A673 (cell line): ENCODE results near the gene ARL6IP1. TPM values are rescaled to one million over a fixed set of nuclear protein-coding genes. Genes with fewer than 3 reads are reported as not detected.

Experiments used
- BruUV-seq: library from RNA; stranded (reverse); fragments of 400-500 nt; replicated peaks from 2 replicates; lab custom pipeline; 2021; lab: Mats Ljungman, UMichigan
- CTCF ChIA-PET: fragments of 300-600 bp; sonication (Branson Sonifier 250); formaldehyde crosslinking; loops from one replicate; lab custom pipeline; 2022; ENCODE audit warnings: antibody characterized with exemption; lab: Charles Lee
- POLR2A ChIA-PET: fragments of 300-600 bp; sonication (Branson Sonifier 250); formaldehyde crosslinking; loops from one replicate; lab custom pipeline; 2022; ENCODE audit warnings: antibody characterized with exemption; ENCODE audit not compliant: low non-redundant PET; lab: Charles Lee
- DNase-seq: peaks from one replicate; pipeline ENCODE4 v3.0.0-alpha.2; 2015; ENCODE audit warnings: low spot score
- H3K27ac ChIP-seq: fragments of 200-600 bp; sonication (generic); 2 replicates; pipeline ENCODE4 v1.5.1; 2016; ENCODE audit warnings: mixed run types, low read depth, mild to moderate bottlenecking, mixed read lengths, antibody characterized with exemption, low read length; ENCODE audit not compliant: poor library complexity, severe bottlenecking
- H3K27me3 ChIP-seq: fragments of 200-600 bp; sonication (generic); replicated peaks from 2 replicates; pipeline ENCODE4 v1.6.1; 2017; ENCODE audit warnings: mixed run types, low read depth, mild to moderate bottlenecking, mixed read lengths, antibody characterized with exemption, low read length; ENCODE audit not compliant: insufficient read depth, poor library complexity
- H3K36me3 ChIP-seq: fragments of 200-600 bp; sonication (generic); 2 replicates; pipeline ENCODE4 v1.6.1; 2016; ENCODE audit warnings: mixed run types, mild to moderate bottlenecking, mixed read lengths, antibody characterized with exemption, low read length; ENCODE audit not compliant: insufficient read depth, poor library complexity, severe bottlenecking
- H3K4me1 ChIP-seq: fragments of 200-600 bp; sonication (generic); 2 replicates; pipeline ENCODE4 v1.6.1; 2017; ENCODE audit warnings: mixed run types, mild to moderate bottlenecking, mixed read lengths, antibody characterized with exemption, low read length; ENCODE audit not compliant: insufficient read depth, poor library complexity, severe bottlenecking
- H3K4me3 ChIP-seq: fragments of 200-600 bp; sonication (generic); 2 replicates; pipeline ENCODE4 v1.5.1; 2016; ENCODE audit warnings: low read depth, mixed run types, mild to moderate bottlenecking, mixed read lengths, low read length; ENCODE audit not compliant: poor library complexity, severe bottlenecking
- H3K9me3 ChIP-seq: fragments of 200-600 bp; sonication (generic); 2 replicates; pipeline ENCODE4 v1.6.1; 2016; ENCODE audit warnings: mixed run types, low read depth, mild to moderate bottlenecking, mixed read lengths, antibody characterized with exemption, low read length; ENCODE audit not compliant: poor library complexity, severe bottlenecking
- CTCF ChIP-seq: fragments of 300-800, 200-600 bp; sonication (generic); conservative IDR thresholded peaks from 2 replicates; pipeline ENCODE4 v1.5.1; 2017; ENCODE audit warnings: low read depth, mild to moderate bottlenecking, antibody characterized with exemption, low read length, moderate library complexity, mixed read lengths
- EZH2 ChIP-seq: fragments of 200-600 bp; sonication (generic); IDR thresholded peaks from 2 replicates; pipeline ENCODE4 v1.6.1; 2017; ENCODE audit warnings: borderline replicate concordance, low read depth, mild to moderate bottlenecking, mixed read lengths, antibody characterized with exemption, low read length; ENCODE audit not compliant: poor library complexity, severe bottlenecking
- intact Hi-C: fragments of 100-400 bp; cut with micrococcal nuclease; formaldehyde crosslinking; loops from one replicate; pipeline ENCODE4 v1.10.0; 2022; ENCODE audit not compliant: unreplicated experiment
- total RNA-seq: library from RNA; stranded (reverse); gene quantifications from 2 replicates; pipeline ENCODE4 v1.2.3, GENCODE V29; 2021

Gene ARL6IP1
- total RNA-seq, 1 experiment from 2014 or later: 223 TPM

- BruUV-seq: no TSS peak
- peaks cover 98% of the 10 kb centered on the region for H3K36me3 ChIP-seq
- DNase-seq: peak; percentile 29
- H3K9me3 ChIP-seq: no peaks in the 10 kb centered on the region
- POLR2A ChIA-PET: interaction anchor here (0.5 to 0.6 kb wide), 2 partner anchors 45 to 997 kb away, joined by 3 to 5 read pairs; partner anchors contain the start of gene RPS15A
- intact Hi-C loops: loop anchor here (10.0 kb wide), 1 partner anchor 60 kb away; no protein-coding TSS in a partner anchor
- no peak overlapping the region for H3K27ac ChIP-seq
- no peak overlapping the region for H3K4me3 ChIP-seq
- H3K27me3 ChIP-seq: no peaks in the 10 kb centered on the region
- CTCF ChIA-PET: no interaction called here
- no peak for TF ChIP-seq CTCF
- no peak for TF ChIP-seq EZH2
- peaks cover 12% of the 10 kb centered on the region for H3K4me1 ChIP-seq
Observed at GRCh38 chr16:18834864-18835263, 33.5 kb upstream of the ARL6IP1 start.

GRCh38 chr16:18833707-18834505, 32.6 kb upstream of the ARL6IP1 start:
- no peaks in the 10 kb centered on the region for H3K27me3 ChIP-seq
- no TSS peak for BruUV-seq
- no peak overlapping the region for H3K4me3 ChIP-seq
- ChIA-PET POLR2A (no interaction called here), CTCF (no interaction called here)
- H3K4me1 ChIP-seq: peaks cover 12% of the 10 kb centered on the region
- H3K27ac ChIP-seq: no peak overlapping the region
- H3K9me3 ChIP-seq: no peaks in the 10 kb centered on the region
- TF ChIP-seq EZH2: no peak
- TF ChIP-seq CTCF: no peak
- H3K36me3 ChIP-seq: peaks cover 98% of the 10 kb centered on the region
- intact Hi-C loops: loop anchor here (10.0 kb wide), 1 partner anchor 61 kb away; no protein-coding TSS in a partner anchor
- DNase-seq: no peak

- peaks cover 94% of the 10 kb centered on the region for H3K36me3 ChIP-seq
- TF ChIP-seq EZH2: no peak
- TF ChIP-seq CTCF: no peak
- H3K27me3 ChIP-seq: no peaks in the 10 kb centered on the region
- intact Hi-C loops: loop anchor here (10.0 kb wide), 1 partner anchor 62 kb away; no protein-coding TSS in a partner anchor
- no TSS peak for BruUV-seq
- H3K27ac ChIP-seq: no peak overlapping the region
- peaks cover 12% of the 10 kb centered on the region for H3K4me1 ChIP-seq
- ChIA-PET CTCF (interaction anchor here (0.6 kb wide), 1 partner anchor 347 kb away, joined by 3 read pairs; no protein-coding TSS in a partner anchor), POLR2A (interaction anchor here (0.6 kb wide), 1 partner anchor 31 kb away, joined by 3 read pairs; no protein-coding TSS in a partner anchor)
- no peaks in the 10 kb centered on the region for H3K9me3 ChIP-seq
- no peak overlapping the region for H3K4me3 ChIP-seq
- DNase-seq: no peak
Observed at GRCh38 chr16:18832613-18833012, 31.3 kb upstream of the ARL6IP1 start.
